Fibroblast of skin of right quadriceps (primary cell): ENCODE measurements around the gene TPST2.

Experiments used
- DNase-seq: peaks from one replicate; pipeline ENCODE4 v3.0.0-alpha.2; 2013

Gene TPST2

DNA sequence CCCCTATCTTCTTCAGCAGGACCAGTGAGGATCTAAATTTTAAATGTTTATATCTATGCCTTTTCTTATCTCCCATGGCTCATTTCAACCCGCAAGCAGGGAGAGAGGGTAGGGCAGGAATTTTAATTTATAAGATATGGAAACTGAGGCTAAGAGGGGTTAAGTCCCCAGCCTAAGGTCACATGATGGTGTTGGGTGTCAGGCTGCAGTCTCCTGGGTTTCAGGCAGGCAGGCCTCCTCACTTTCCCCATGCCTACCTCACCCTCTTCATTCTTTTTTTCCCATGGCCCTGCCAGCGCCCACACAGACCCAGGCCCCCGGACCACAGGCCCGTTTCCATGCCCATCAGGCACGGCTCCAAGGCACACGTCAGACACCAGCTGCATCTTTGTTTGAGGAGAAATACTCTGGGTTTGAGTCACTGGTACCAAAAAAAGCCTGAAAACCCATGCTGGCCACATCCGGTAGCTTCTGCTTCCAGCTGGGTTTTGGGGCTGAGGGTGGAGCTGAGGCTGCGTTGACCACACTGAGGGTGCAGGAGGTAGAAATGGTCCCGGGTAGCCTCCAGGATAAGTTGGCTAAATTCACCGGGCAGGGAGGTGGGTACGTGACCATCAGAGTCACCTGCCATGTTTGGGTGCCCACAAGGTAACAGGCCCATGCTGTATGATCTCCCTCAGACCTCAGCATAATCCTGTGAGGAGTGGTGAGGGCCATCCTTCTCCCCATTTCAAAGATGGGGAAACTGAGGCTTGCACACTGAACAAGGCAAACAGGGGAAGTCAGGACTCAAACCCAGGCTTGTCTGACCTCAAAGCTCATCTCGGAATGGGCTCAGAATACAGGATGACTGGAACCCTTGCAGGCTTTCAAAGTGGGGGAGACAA is 20.4 kb upstream of the TPST2 start:
- peak; percentile 79 for DNase-seq

DNA sequence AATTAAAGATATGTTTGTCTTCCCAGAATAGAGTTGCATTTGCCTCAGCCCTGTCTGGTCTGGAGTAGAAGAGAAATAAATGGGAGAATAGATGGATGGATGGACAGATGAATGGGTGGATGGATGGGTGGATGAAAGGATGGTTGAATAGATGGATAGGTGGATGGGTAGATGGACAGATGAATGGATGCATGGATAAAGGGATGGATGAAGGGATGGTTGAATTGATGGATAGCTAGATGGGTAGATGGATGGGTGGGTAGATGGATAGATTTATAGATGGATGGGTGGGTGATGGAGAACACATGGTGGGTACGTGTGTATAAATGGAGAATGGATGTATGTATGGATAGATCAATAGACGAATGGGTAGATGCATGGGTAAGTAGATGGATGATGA is 19.4 kb upstream of the TPST2 start:
- DNase-seq, result no peak

DNA sequence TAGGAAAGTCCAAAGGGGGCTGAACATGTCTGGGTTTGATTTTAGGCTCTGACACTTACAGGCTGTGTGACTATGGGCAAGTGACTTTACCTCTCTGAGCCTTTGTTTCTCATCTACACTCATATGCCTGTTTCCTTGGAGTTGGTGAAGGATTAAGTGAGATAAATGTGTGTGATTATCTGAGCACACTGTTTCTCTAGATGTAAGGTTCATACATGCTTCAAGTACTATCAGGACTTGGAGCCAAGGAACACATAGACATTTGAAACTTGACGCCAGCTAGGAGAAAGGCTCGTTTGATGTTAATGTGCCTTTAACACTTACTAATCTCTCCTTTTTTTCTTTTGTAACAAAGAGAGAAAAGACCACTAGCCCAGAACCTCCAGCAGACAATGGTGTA is 18.2 kb upstream of the TPST2 start:
- DNase-seq, result no peak

DNA sequence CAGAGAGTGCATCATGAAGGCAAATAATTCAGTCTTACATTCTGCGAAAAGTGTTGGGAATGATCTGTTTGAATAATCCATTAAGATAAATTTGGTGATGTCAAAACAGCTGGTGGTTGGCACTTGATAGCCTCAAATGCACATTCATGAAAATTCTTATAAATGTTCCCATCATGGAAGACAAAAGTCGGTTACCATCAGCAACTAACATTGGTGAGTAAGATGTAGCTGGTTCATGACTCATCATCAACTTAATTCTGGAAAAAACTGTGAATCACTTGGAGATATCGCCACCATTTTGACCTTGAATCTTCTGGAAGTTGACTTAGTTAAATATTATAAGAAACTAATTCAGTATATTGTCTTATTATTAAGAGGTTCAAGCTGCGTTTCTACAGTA is 16.7 kb upstream of the TPST2 start:
- DNase-seq, result peak; percentile 36

DNA sequence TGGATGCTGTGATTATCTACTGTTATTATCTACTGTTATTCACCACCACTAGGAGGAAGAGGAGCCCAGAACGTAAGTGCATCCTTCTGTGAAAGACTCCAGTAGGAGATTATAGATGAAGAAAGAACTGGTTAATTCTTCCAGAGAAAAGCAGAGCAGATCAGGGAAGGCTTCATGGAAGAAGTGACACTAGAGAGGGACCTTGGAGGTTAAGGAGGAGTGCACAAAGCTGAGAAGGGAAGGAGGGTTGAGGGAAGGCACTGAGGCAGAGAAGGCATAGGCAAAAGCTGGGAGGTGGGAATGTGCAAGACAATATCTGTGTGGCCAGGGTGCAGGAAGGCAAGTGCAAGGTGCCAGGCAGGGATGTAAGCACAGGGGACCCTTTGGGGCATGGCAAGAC is 14.4 kb upstream of the TPST2 start:
- DNase-seq, result no peak

DNA sequence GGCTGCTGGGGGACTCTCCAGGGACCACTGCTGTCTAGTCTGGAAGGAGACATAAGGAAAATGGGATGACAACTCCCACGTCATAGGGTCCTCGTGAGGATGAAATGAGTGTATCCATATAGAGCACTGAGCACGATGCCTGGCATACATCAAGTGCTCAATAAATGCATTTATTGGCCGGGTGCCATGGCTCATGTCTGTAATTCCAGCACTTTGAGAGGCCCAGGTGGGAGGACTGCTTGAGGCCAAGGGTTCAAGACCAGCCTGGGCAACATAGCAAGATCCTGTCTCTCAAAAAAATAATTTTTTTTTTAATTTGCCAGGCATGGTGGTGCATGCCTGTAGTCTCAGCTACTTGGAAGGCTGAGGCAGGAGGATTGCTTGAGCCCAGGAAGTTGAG is 12.2 kb upstream of the TPST2 start:
- DNase-seq, result no peak

DNA sequence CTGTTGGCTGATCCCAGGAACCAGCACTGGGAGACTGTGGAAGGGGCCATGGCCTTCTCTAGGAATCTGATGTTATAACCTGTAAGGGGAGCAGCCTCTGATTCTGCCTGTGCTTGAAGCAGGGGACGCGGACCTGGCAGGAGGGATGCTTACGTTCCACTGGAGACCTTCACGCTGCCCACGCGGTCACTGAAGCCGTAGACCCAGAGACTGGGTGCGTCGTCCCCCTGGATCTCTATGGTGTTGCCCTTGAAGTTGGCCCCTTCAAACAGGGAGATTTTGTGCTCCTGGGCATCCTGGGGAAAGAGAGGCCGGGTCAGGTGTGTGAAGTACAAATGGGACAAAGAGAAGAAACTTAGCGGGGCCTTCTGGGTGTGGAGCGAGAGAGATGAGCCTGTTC is 11.8 kb upstream of the TPST2 start:
- no peak for DNase-seq

DNA sequence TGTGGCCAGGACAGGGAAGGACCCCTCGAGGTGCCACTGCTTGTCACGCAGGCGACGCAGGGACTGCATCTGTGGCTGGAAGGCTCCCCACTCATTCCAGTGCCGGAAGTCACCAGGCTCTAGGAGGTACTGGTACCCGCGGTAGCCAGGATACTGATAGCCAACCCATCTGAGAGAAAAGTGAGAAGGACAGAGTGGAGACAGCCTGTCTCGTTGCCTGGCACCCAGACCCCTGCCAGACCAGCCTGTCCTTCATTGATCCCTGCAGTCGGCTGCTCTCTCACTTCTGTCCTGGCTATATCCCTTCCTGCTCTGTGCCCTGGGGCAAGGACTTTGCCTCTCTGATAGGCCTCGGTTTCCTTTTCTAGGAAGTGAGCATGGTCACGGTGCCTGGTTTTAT is 9.6 kb upstream of the TPST2 start:
- no peak for DNase-seq

DNA sequence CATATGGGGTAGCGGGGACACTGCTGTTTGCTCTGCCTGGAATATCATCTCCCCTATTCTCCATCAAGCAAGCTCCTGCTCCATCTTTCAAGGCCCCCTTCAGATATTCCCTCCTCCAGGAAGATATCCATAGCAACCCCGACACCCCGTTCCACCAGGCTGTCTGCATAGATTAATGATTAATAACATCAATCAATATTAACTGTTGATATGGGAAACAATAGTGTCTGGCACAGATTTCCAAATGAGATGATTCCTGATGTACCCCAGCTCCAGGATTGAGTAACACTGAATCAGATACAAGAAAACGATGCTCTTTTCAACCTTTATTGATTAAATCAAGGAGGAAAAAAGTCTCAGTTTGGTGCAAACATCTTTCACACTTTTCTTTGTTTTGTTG is 7.5 kb upstream of the TPST2 start:
- no peak for DNase-seq

DNA sequence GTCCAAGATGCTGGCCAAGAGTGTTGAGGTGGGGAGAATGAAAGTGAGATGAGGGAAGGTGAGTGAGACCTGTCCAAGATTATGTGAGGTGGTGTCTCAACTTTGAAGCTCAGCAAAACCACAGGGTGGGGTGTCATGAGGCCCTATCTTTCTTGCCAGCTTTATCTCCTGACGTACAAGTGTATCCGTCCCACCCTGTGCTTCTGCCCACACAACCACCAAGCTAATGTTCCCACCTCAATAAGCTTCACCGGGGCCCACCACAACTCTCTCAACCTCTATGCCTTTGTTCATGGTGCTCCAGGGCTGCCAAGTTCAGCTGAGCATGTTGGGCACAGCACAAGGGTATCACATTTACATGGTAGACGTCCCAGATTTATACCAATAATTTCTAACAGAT is 7.1 kb upstream of the TPST2 start:
- no peak for DNase-seq

DNA sequence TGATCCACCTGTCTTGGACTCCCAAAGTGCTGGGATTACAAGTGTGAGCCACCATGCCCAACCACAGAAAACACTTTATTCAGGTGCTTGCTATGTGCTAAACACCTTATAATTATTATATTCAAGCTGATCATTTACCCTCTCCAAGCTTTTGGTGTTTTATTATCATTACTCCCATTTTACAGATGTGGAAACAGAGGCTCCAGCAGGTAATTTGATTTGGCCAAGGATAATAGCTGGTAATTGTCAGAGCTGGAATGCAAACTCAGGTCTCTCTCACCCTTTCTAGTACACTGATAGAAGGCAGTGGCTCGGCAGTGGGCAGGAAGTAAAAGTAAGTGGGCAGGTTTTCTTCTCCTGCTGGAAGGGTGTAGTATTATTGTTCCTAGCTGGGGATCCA is 3.8 kb upstream of the TPST2 start:
- no peak for DNase-seq

DNA sequence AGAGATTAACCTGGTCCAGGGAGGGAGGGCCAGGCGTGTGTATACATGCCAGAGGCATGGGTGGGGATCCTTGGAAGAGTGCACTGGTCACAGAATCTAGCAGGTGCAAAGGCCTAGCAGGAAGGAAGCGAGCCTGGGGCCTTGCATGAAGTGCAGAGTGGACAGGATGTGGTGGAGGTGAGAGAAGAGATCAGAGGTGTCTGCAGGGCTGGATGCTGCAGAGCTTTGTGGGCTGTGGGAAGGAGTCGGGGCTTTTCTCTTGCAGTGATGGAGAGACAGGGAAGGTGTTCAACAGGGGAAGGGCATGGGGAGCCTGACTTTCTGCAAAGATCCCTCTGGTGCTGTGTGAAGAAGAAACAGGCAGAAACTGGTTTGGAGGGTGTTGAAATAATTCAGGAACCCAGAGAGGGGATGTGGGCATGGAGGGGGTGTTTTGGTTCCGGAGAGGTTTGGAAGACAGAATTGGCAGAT is 2.5 kb upstream of the TPST2 start:
- DNase-seq, result no peak

DNA sequence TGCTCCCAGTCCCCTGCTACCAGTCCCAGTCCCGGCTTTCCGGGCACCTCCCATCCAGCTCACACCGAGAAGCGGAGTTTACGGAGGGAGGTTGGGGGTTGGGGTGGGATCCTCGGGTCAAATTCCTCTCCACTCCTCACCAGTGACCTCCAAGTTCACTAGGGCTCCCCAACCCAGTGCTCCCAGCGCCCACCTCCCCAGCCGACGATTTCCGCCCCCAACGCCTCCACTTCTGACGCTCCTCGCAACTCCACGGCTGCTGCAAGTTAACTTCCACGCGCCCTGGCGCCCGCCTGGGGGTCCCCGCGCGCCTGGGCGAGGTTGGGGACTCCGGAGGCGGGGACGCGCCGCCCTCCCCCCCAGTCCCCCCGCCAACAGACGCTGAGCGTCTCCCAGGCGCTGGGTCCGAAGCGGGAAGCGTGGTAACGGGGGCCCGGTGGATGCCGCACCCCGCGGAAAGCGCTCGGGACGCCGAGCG is 526 bp downstream of the TPST2 start:
- DNase-seq, result no peak

DNA sequence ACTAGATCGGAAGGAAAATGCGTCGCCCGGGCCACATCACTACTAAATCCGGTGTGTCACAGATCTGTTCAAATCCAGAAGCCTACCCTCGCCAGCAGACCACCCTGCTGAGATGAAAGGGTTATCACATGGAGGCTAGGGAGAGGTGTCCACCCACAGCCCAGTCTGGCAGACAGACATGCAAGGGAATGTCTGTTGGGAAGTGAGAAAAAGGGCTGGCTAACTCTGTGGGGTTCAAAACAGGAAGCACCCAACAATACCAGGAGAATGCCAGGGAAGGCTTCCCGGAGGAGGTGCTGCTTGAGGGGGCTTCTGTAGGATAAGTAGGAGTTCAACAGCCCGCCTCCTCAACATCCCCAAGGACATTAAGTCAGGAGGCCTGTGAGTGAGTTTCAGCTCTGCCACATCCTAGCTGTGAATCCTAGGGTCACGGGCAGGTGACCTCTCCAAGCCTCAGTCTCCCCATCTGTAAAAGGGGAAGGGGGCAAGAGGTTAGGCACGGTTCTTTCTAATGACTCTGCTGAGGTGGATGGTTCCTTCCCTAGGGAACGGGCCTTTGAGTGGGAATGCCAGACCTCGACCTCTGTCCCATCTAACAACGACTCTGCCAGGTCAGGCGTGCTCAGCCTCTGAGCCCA is 1.1 kb downstream of the TPST2 start:
- DNase-seq, result no peak

DNA sequence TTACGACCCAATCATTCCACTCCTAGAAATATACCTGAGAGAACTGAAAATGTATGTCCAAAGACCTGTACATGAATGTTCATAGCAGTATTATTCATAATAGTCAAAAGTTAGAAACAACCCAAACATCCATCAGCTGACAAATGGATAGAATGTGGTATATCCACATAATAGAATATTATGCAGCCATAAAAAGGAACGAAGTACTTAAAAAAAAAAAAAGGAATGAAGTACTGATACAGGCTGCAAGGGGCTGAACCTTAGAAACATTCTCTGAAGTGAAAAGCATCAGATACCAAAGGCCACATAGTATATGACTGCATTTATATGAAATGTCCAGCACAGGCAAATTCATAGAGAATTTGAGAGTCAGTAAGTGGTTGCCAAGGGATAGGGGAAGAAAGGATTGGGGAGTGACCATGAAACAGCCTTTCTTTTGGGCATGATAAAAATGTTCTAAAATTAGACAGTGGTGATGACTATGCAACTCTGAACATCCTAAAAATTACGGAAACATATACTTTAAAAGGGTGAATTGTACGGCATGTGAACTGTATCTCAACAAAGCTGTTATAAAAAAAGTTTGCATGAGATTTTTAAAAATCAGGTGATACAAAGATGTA is 1.8 kb downstream of the TPST2 start:
- peak; percentile 34 for DNase-seq

DNA sequence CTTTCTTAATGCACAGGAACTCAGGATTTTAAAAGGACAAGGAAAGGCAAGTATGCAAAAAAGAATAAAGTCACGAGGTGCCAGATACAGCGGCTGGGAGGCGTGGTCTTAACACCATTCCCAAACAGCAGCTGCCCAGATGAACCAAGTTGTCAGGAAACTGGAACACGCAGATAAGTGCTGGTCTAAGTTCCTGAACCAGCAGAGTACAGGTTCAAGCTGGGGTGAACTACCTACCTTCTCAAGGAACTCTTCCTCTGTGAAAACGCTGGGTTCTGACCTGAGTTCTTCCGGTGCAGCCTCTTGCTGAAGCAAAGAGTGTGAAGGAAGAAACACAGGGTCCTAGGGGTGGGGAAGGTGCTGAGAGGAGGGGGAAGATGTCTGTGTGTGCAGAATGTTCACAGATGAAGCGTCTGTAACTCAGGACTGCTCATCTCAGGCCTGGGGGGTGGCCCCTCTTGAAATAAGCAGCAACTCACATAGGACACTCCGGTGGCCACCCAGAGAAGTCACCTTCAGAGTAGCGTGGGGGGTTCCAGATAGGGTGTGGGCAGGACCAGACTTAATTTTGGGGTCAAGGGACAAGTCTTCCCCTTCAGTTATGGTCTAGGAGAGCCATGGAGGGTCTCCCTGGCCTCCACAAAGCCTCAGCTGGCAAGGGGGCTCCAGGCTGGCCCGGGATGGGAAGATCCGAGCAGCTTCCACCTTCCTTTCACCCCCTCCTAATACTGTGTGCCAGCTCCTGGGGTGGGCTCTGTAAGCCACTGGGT is 3.2 kb downstream of the TPST2 start:
- no peak for DNase-seq

DNA sequence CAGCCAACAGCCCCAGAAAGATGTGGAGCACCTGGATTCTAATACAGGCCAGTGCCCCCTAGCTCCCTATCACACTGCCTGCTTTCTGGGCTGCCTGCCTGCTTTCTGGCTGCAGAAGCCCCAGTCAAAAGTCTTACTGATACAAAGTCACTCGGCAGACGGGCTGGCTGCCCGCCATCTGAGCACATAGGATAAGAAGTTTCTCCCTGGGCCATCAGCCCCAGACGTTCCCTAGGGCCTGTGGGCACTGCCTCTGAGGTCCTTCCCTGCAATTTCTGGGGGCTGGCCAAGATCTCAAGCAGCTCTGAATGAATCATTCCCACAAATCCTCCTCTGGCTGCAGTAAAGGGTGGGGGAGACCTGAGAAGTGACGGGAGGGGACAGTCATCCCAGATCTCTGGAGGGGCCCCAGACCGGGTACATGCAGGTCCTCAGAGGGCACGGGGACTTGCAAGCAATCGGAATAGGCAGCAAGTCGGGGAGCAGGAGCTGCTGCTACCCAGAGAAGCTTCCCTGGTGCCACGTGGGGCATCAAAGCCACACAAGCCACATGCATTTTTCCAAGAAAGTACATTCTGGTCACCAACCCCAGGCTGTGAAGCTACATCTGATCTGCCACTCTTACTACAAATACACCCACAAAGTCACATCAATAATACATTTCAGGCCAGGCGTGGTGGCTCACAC is 4.7 kb downstream of the TPST2 start:
- DNase-seq, result peak; percentile 90

DNA sequence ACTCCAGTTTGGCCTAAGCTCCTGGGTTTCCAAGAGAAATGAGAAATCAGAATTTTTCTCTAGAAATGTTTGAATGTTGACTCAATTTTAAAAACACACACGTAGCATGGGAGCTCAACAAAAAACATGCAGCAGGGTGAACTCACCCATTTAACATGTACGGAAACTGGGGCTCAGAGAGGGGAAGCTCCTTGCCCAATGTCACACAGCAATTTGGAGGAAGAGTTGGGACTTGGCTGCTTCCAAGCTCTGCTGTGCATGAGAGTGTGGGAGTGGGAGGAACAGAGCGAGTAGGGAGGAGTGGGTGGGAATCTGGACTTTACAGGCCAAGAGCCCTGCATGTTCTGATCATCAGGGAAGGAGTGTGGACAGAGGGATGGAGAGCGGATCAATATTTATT is 5.9 kb downstream of the TPST2 start:
- DNase-seq, result no peak

DNA sequence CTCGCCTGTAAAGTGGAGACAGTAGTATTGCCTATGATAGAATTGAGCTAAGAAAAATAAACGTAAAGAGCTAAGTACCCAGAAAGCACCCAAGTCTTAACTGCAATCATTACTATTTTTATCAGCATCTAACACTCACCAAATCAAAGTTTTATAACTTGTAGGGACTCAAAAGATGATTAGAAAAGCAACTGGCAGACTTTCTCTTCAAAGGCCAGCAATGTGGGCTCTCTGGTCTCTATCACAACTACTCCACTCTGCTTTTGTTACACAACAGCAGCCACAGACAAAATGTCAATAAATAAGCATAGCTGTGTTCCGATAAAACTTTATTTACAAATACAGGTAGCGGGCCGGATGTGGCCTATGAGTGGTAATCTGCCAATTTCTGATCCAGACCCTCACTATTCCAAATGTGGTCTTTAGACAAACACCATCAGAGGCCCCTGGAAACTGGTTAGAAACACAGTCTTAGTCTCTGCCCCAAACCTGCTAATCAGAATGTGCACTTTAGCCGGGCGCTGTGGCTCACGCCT is 8.2 kb downstream of the TPST2 start:
- no peak for DNase-seq

DNA sequence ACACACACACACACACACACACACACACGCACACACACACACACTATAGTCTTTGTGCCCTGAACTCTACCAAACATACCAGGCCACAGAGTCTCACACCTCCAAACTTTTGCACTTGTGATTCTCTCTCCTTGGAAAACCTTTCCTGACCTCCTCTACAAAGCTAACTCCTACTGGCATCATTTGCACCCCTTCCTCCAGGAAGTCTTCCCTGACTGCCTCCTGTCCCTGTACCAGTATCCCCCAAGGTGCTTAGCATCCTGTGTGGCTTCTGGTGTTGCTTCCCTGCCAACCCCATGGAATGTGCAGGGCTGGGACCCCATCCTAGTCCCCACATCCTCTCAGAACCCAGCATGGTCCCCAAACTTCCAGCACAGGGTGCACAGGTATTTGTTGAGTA is 8.9 kb downstream of the TPST2 start:
- DNase-seq, result no peak

DNA sequence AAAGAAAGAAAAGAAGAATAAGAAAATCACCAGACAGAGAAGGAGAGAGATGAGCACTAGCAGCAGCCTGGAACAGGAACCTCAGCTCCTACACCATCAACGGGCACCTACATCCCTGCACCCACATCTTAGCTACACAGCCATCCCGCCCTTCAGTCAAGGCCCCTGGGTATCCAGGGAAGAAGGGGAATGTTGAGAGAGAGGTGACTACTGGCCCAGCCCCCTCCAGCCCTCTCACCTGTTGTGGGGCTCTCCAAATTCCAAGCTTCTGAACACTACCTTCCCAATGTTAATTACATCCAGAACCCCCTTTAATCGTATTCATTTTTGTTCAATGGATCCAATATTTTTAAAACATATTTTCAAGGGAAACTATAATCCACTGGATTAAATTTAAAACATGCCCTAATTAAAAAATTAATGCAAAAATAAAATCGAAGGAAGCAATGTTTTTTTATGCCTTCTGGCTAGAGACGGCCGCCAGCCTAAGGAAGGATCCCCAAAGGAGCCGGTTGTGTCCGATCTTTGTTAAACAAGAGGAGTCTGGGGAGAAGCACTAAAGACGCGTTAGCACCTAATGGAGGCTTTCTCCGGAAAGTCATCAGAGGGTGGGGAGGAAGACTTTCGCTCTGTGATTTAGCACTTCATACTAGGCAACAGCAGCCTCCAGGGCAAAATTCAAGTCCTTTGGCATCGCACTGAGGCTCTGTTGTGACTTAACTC is 9.5 kb downstream of the TPST2 start:
- DNase-seq, result no peak
